CD8-positive, alpha-beta memory T cell (primary cell): Measurements from ENCODE around the gene LIN37. TPM values are rescaled to one million over a fixed set of nuclear protein-coding genes. Genes with fewer than 3 reads are reported as not detected.
A peak's percentile ranks its signal among the peaks of the same experiment; 100 is the strongest.
"Not testable (repeated sequence)": the region's sequence is repeated elsewhere in the genome, so short reads cannot be mapped to it uniquely, and the experiment has no call there.

ENCODE experiments used
- CTCF ChIA-PET: fragments of 350-600 bp; sonication (Branson Sonifier 250); formaldehyde crosslinking; loops from one replicate; lab custom pipeline; 2021; ENCODE audit warnings: antibody characterized with exemption; lab: Charles Lee
- POLR2A ChIA-PET: fragments of 350-600 bp; sonication (Branson Sonifier 250); formaldehyde crosslinking; loops from one replicate; lab custom pipeline; 2021; ENCODE audit warnings: antibody characterized with exemption; lab: Charles Lee
- DNase-seq, 5 donors: peaks; one replicate each; pipeline versions ENCODE4 v3.0.0 to v3.0.0-alpha.2; 2020 to 2022; ENCODE audit warnings: mixed read lengths in 1 of 5
- H3K27ac ChIP-seq: one replicate; pipeline ENCODE4 v1.7.0; 2013; ENCODE audit warnings: low read depth, mild to moderate bottlenecking, low read length, moderate library complexity
- H3K27me3 ChIP-seq: 2 replicates; pipeline ENCODE4 v1.7.0; 2013; ENCODE audit warnings: low read length, mild to moderate bottlenecking; ENCODE audit not compliant: insufficient read depth, poor library complexity, severe bottlenecking
- H3K36me3 ChIP-seq: 2 replicates; pipeline ENCODE4 v1.7.0; 2013; ENCODE audit warnings: mild to moderate bottlenecking, low read length, moderate library complexity; ENCODE audit not compliant: insufficient read depth
- H3K4me1 ChIP-seq: 2 replicates; pipeline ENCODE4 v1.7.0; 2013; ENCODE audit warnings: mild to moderate bottlenecking, low read length, moderate library complexity; ENCODE audit not compliant: insufficient read depth
- H3K4me3 ChIP-seq: 2 replicates; pipeline ENCODE4 v1.7.0; 2013; ENCODE audit warnings: mild to moderate bottlenecking, low read length
- H3K9me3 ChIP-seq: 2 replicates; pipeline ENCODE4 v1.7.0; 2013; ENCODE audit warnings: mild to moderate bottlenecking, low read length
- H3K27ac Mint-ChIP-seq, 8 donors: one replicate each; pipeline ENCODE4 v1.8.0; 2020 to 2021; ENCODE audit warnings: mixed read lengths in 8 of 8, mild to moderate bottlenecking in 6 of 8, inconsistent platforms in 3 of 8, moderate library complexity in 3 of 8
- H3K27me3 Mint-ChIP-seq, 2 donors: one replicate each; pipeline ENCODE4 v1.8.0; 2020 to 2021; ENCODE audit warnings: mixed read lengths in 2 of 2, mild to moderate bottlenecking in 1 of 2, moderate library complexity in 1 of 2
- H3K36me3 Mint-ChIP-seq, 3 donors: one replicate each; pipeline ENCODE4 v1.8.0; 2020 to 2021; ENCODE audit warnings: mixed read lengths in 3 of 3, inconsistent platforms in 1 of 3, mild to moderate bottlenecking in 1 of 3
- H3K4me1 Mint-ChIP-seq, 3 donors: one replicate each; pipeline ENCODE4 v1.8.0; 2020 to 2021; ENCODE audit warnings: mixed read lengths in 3 of 3, inconsistent platforms in 1 of 3, mild to moderate bottlenecking in 1 of 3
- H3K4me3 Mint-ChIP-seq, 7 donors: one replicate each; pipeline ENCODE4 v1.8.0; 2020 to 2021; ENCODE audit warnings: mixed read lengths in 7 of 7, mild to moderate bottlenecking in 6 of 7, moderate library complexity in 4 of 7, inconsistent platforms in 2 of 7
- H3K9me3 Mint-ChIP-seq, 5 donors: one replicate each; pipeline ENCODE4 v1.8.0; 2020 to 2022; ENCODE audit warnings: mixed read lengths in 5 of 5, mild to moderate bottlenecking in 3 of 5, moderate library complexity in 2 of 5, inconsistent platforms in 1 of 5
- polyA plus RNA-seq: library from polyadenylated mRNA; unstranded; fragments of 300-500 nt; fragmentation: Illumina TruSeq; gene quantifications from one replicate; pipeline ENCODE4 v1.2.3, GENCODE V29; 2021
- total RNA-seq, 2 experiments: library from RNA; stranded (reverse); gene quantifications; one replicate each; pipeline ENCODE4 v1.2.3, GENCODE V29; 2021

The LIN37 gene
- total and polyA plus RNA-seq, 3 experiments from 2014 or later: 8.8 to 12.7 (median 10.5) TPM

- Histone ChIP-seq H3K27ac (no peak overlapping the region), H3K4me3 (no peak overlapping the region), H3K36me3 (no peaks in the 10 kb centered on the region), H3K4me1 (no peaks in the 10 kb centered on the region), H3K9me3 (no peaks in the 10 kb centered on the region), H3K27me3 (no peaks in the 10 kb centered on the region)
- no peak overlapping the region for H3K4me3 Mint-ChIP-seq
- no peaks in the 10 kb centered on the region for H3K36me3 Mint-ChIP-seq
- peak overlapping the region in 1 of 8 donors; percentile 47 for H3K27ac Mint-ChIP-seq
- no peaks in the 10 kb centered on the region for H3K9me3 Mint-ChIP-seq
- POLR2A ChIA-PET: no interaction called here
- CTCF ChIA-PET: no interaction called here
- DNase-seq: no peak
- peaks cover 16 to 32% of the 10 kb centered on the region in 2 donors for H3K27me3 Mint-ChIP-seq
- H3K4me1 Mint-ChIP-seq: peaks cover 0 to 6% (median 0%) of the 10 kb centered on the region in 3 donors
Observed at GRCh38 chr19:35793381-35794165, 45.2 kb downstream of the LIN37 start.

- H3K4me1 Mint-ChIP-seq, H3K36me3 ChIP-seq, POLR2A ChIA-PET, H3K27ac Mint-ChIP-seq, H3K4me1 ChIP-seq, H3K36me3 Mint-ChIP-seq, H3K27ac ChIP-seq, H3K9me3 Mint-ChIP-seq, DNase-seq, H3K4me3 Mint-ChIP-seq, H3K4me3 ChIP-seq, CTCF ChIA-PET, H3K27me3 ChIP-seq, H3K9me3 ChIP-seq: not testable (repeated sequence)
- H3K27me3 Mint-ChIP-seq: peaks cover 19 to 36% of the 10 kb centered on the region in 2 donors
Observed at GRCh38 chr19:35795564-35795963, 47.2 kb downstream of the LIN37 start.

- no peak overlapping the region for H3K4me3 ChIP-seq
- H3K27me3 ChIP-seq: no peaks in the 10 kb centered on the region
- no peaks in the 10 kb centered on the region for H3K4me1 ChIP-seq
- peak overlapping the region in 2 of 7 donors; percentile 15 to 20 for H3K4me3 Mint-ChIP-seq
- POLR2A ChIA-PET: no interaction called here
- H3K36me3 Mint-ChIP-seq: no peaks in the 10 kb centered on the region
- H3K4me1 Mint-ChIP-seq: peaks cover 0 to 6% (median 0%) of the 10 kb centered on the region in 3 donors
- DNase-seq: no peak
- H3K36me3 ChIP-seq: no peaks in the 10 kb centered on the region
- H3K9me3 Mint-ChIP-seq: no peaks in the 10 kb centered on the region
- H3K27me3 Mint-ChIP-seq: peaks cover 19 to 39% of the 10 kb centered on the region in 2 donors
- no peaks in the 10 kb centered on the region for H3K9me3 ChIP-seq
- CTCF ChIA-PET: no interaction called here
- peak overlapping the region in 1 of 8 donors; percentile 47 for H3K27ac Mint-ChIP-seq
- no peak overlapping the region for H3K27ac ChIP-seq
Observed at GRCh38 chr19:35796645-35797542, 48.5 kb downstream of the LIN37 start.

GRCh38 chr19:35797663-35798062, 49.3 kb downstream of the LIN37 start:
- ChIA-PET CTCF (no interaction called here), POLR2A (no interaction called here)
- no peaks in the 10 kb centered on the region for H3K9me3 Mint-ChIP-seq
- peaks cover 19 to 40% of the 10 kb centered on the region in 2 donors for H3K27me3 Mint-ChIP-seq
- H3K36me3 Mint-ChIP-seq: no peaks in the 10 kb centered on the region
- no peak overlapping the region for H3K4me3 ChIP-seq
- no peak overlapping the region for H3K27ac Mint-ChIP-seq
- no peak for DNase-seq
- no peak overlapping the region for H3K27ac ChIP-seq
- peaks cover 0 to 6% (median 0%) of the 10 kb centered on the region in 3 donors for H3K4me1 Mint-ChIP-seq
- no peaks in the 10 kb centered on the region for H3K4me1 ChIP-seq
- H3K36me3 ChIP-seq: no peaks in the 10 kb centered on the region
- no peaks in the 10 kb centered on the region for H3K27me3 ChIP-seq
- H3K4me3 Mint-ChIP-seq: peak overlapping the region in 1 of 7 donors; percentile 37
- no peaks in the 10 kb centered on the region for H3K9me3 ChIP-seq

- POLR2A ChIA-PET: no interaction called here
- H3K4me1 ChIP-seq: no peaks in the 10 kb centered on the region
- H3K36me3 Mint-ChIP-seq: no peaks in the 10 kb centered on the region
Observed at GRCh38 chr19:35801828-35802227, 53.5 kb downstream of the LIN37 start.

More at GRCh38 chr19:35801828-35802227, 53.5 kb downstream of the LIN37 start:
- CTCF ChIA-PET: no interaction called here
- no peaks in the 10 kb centered on the region for H3K27me3 ChIP-seq
- Mint-ChIP-seq H3K4me1 (peaks cover 12 to 16% (median 13%) of the 10 kb centered on the region in 3 donors), H3K27ac (no peak overlapping the region), H3K27me3 (peaks cover 14 to 21% of the 10 kb centered on the region in 2 donors), H3K9me3 (no peaks in the 10 kb centered on the region), H3K4me3 (no peak overlapping the region)
- no peak overlapping the region for H3K27ac ChIP-seq
- no peaks in the 10 kb centered on the region for H3K9me3 ChIP-seq
- no peak for DNase-seq
- no peak overlapping the region for H3K4me3 ChIP-seq
- H3K36me3 ChIP-seq: no peaks in the 10 kb centered on the region

Other genes starting within 250 kb of the LIN37 start
- gene DMKN, start 234.9 kb upstream of the LIN37 start, total RNA-seq: 1 to 10 TPM; 1.7 to 2.2 TPM
- 10.2 TPM for gene DMKN, start 234.9 kb upstream of the LIN37 start, polyA plus RNA-seq
- not detected for gene SBSN, start 220.3 kb upstream of the LIN37 start, total RNA-seq
- not detected for gene SBSN, start 220.3 kb upstream of the LIN37 start, polyA plus RNA-seq
- not detected for gene GAPDHS, start 215.1 kb upstream of the LIN37 start, total RNA-seq
- not detected for gene GAPDHS, start 215.1 kb upstream of the LIN37 start, polyA plus RNA-seq
- 10 to 100 TPM; 82.6 to 91.4 TPM for gene TMEM147, start 202.9 kb upstream of the LIN37 start, total RNA-seq
- 175 TPM for gene TMEM147, start 202.9 kb upstream of the LIN37 start, polyA plus RNA-seq
- not detected for gene ATP4A, start 184.9 kb upstream of the LIN37 start, total RNA-seq
- gene ATP4A, start 184.9 kb upstream of the LIN37 start, polyA plus RNA-seq: not detected
- gene PMIS2, start 162.4 kb upstream of the LIN37 start, total RNA-seq: not detected
- not detected for gene PMIS2, start 162.4 kb upstream of the LIN37 start, polyA plus RNA-seq
- 10 to 100 TPM; 37.3 to 39.3 TPM for gene HAUS5, start 135.8 kb upstream of the LIN37 start, total RNA-seq
- 6.7 TPM for gene HAUS5, start 135.8 kb upstream of the LIN37 start, polyA plus RNA-seq
- 100 to 1,000 TPM; 109 to 116 TPM for gene RBM42, start 119.5 kb upstream of the LIN37 start, total RNA-seq
- gene RBM42, start 119.5 kb upstream of the LIN37 start, polyA plus RNA-seq: 62.4 TPM
- 1 to 10 TPM; 1.2 TPM for gene ETV2, start 106.8 kb upstream of the LIN37 start, total RNA-seq
- gene ETV2, start 106.8 kb upstream of the LIN37 start, polyA plus RNA-seq: 1.4 TPM
- 100 to 1,000 TPM; 433 to 452 TPM for gene COX6B1, start 100.3 kb upstream of the LIN37 start, total RNA-seq
- gene COX6B1, start 100.3 kb upstream of the LIN37 start, polyA plus RNA-seq: 753 TPM
- under 1 TPM in 1 of 2 experiments, not detected in 1; 0.22 TPM for gene UPK1A, start 82.1 kb upstream of the LIN37 start, total RNA-seq
- not detected for gene UPK1A, start 82.1 kb upstream of the LIN37 start, polyA plus RNA-seq
- 100 to 1,000 TPM; 223 to 225 TPM for gene ZBTB32, start 44.0 kb upstream of the LIN37 start, total RNA-seq
- gene ZBTB32, start 44.0 kb upstream of the LIN37 start, polyA plus RNA-seq: 0.77 TPM
- gene KMT2B, start 30.6 kb upstream of the LIN37 start, total RNA-seq: 10 to 100 TPM; 62.6 to 67.8 TPM
- 2.9 TPM for gene KMT2B, start 30.6 kb upstream of the LIN37 start, polyA plus RNA-seq
- gene IGFLR1, start 6.1 kb upstream of the LIN37 start, total RNA-seq: 100 to 1,000 TPM; 108 to 110 TPM
- gene IGFLR1, start 6.1 kb upstream of the LIN37 start, polyA plus RNA-seq: 96.7 TPM
- gene U2AF1L4, start 3.2 kb upstream of the LIN37 start, total RNA-seq: 10 to 100 TPM; 29.0 to 32.2 TPM
- gene U2AF1L4, start 3.2 kb upstream of the LIN37 start, polyA plus RNA-seq: 37.5 TPM
- 10 to 100 TPM; 50.8 to 57.8 TPM for gene PSENEN, start 2.9 kb upstream of the LIN37 start, total RNA-seq
- 101 TPM for gene PSENEN, start 2.9 kb upstream of the LIN37 start, polyA plus RNA-seq
- gene HSPB6, start 8.5 kb downstream of the LIN37 start, total RNA-seq: not detected
- gene HSPB6, start 8.5 kb downstream of the LIN37 start, polyA plus RNA-seq: not detected
- 10 to 100 TPM; 35.2 to 40.5 TPM for gene PROSER3, start 9.6 kb downstream of the LIN37 start, total RNA-seq
- gene PROSER3, start 9.6 kb downstream of the LIN37 start, polyA plus RNA-seq: 8.3 TPM
- 10 to 100 TPM in 1 of 2 experiments, 1 to 10 TPM in 1; 9.2 to 11.9 TPM for gene ARHGAP33, start 27.0 kb downstream of the LIN37 start, total RNA-seq
- 0.71 TPM for gene ARHGAP33, start 27.0 kb downstream of the LIN37 start, polyA plus RNA-seq
- gene PRODH2, start 64.3 kb downstream of the LIN37 start, total RNA-seq: not detected
- not detected for gene PRODH2, start 64.3 kb downstream of the LIN37 start, polyA plus RNA-seq
- gene NPHS1, start 103.9 kb downstream of the LIN37 start, total RNA-seq: not detected
- gene NPHS1, start 103.9 kb downstream of the LIN37 start, polyA plus RNA-seq: not detected
- under 1 TPM; 0.62 to 0.83 TPM for gene KIRREL2, start 108.3 kb downstream of the LIN37 start, total RNA-seq
- gene KIRREL2, start 108.3 kb downstream of the LIN37 start, polyA plus RNA-seq: not detected
- gene APLP1, start 120.0 kb downstream of the LIN37 start, total RNA-seq: under 1 TPM; 0.85 to 0.86 TPM
- not detected for gene APLP1, start 120.0 kb downstream of the LIN37 start, polyA plus RNA-seq
- 10 to 100 TPM; 63.3 to 66.5 TPM for gene NFKBID, start 152.0 kb downstream of the LIN37 start, total RNA-seq
- gene NFKBID, start 152.0 kb downstream of the LIN37 start, polyA plus RNA-seq: 3.0 TPM
- gene HCST, start 154.0 kb downstream of the LIN37 start, total RNA-seq: 10 to 100 TPM; 53.4 to 60.1 TPM
- 1,883 TPM for gene HCST, start 154.0 kb downstream of the LIN37 start, polyA plus RNA-seq
- 1 to 10 TPM; 6.4 to 6.8 TPM for gene TYROBP, start 159.7 kb downstream of the LIN37 start, total RNA-seq
- gene TYROBP, start 159.7 kb downstream of the LIN37 start, polyA plus RNA-seq: 96.2 TPM
- 10 to 100 TPM; 12.4 to 12.5 TPM for gene LRFN3, start 187.8 kb downstream of the LIN37 start, total RNA-seq
- 3.0 TPM for gene LRFN3, start 187.8 kb downstream of the LIN37 start, polyA plus RNA-seq
- 10 to 100 TPM; 21.0 to 21.9 TPM for gene SDHAF1, start 246.6 kb downstream of the LIN37 start, total RNA-seq
- gene SDHAF1, start 246.6 kb downstream of the LIN37 start, polyA plus RNA-seq: 54.2 TPM